CD4-positive, alpha-beta T cell treated with Interleukin-1 beta for 1 hour (primary cell): ENCODE measurements around the gene INSL3.
A peak's percentile ranks its signal among the peaks of the same experiment; 100 is the strongest.

Experiments used
- DNase-seq, 2 donors: peaks; one replicate each; pipeline ENCODE4 v3.0.0-alpha.2; 2020 to 2022

The INSL3 gene

GRCh38 chr19:17843908-17844490 is 22.7 kb upstream of the INSL3 start:
- DNase-seq: no peak

- DNase-seq: no peak
Measured at GRCh38 chr19:17843292-17843827, 22.0 kb upstream of the INSL3 start.

DNA sequence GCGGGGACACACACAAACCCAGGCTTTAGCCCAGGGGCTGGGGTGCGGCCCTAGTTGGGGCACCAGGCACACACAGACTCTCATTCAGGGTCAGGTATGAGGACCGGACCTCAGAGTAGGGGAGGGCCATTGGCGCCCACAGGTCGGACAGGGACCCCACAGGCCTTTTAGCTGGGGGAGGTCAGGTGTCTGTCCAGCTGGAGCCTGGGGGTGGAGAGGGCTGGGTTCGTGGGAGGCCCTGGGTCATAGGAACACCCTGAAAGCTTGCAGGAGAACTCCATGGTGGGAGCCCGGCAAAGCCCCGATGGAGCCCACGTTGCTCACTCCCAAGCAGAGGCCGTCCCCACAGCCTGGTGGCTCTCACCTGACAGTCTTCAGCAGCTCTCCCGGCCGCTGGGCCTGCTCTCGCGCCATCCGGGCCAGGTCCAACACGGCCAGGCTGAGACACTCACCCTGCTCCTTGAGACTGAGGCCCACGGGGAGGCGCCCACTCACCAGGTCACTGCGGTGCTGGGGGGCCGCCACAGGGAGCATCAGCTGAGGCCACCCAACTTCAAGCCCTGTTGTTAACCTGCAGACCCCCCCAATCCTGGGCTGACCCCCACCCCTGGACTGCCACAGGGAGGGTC is 21.5 kb upstream of the INSL3 start:
- DNase-seq: no peak

DNA sequence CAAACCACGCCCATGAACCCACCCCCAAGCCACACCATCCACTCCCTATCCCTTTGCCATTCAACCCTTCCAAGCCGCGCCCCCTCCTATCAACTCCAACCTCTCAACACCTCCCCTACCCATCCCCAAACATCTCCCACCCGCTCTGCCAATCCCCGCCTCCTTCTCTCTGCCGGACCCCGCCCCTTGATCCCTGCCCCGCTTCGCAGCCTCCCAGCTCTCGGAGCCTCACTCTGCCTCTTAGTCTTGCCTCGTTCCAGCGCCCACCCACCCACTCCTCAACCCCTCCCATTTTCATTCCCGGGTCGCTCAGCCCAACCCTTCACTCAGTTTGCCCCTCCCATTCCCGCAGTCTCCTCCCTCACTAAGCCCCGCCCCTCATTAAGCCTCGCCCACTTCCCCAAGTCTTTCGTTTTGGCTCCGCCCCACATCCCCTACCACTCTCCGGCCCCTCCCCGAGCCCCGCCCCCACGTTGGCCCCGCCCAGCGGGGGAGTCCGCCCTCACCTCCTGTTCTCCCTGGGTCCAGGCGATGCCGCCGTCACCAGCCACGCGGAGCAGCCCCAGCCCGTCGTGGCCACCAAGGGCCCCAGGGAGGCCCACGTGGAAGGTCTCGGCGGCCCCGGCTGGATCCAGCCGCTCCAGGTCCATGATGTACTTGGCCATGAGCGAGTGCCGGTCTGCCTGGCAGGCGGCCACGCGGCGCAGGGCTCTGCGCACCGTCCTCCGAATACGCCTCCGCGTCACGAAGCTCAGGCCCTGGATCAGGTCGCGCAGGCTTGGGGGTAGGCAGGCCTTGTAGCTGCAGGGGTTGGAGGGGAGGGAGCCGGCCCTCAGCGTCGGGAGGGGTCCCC is 20.7 kb upstream of the INSL3 start:
- peak; percentile 50 to 53 for DNase-seq

DNA sequence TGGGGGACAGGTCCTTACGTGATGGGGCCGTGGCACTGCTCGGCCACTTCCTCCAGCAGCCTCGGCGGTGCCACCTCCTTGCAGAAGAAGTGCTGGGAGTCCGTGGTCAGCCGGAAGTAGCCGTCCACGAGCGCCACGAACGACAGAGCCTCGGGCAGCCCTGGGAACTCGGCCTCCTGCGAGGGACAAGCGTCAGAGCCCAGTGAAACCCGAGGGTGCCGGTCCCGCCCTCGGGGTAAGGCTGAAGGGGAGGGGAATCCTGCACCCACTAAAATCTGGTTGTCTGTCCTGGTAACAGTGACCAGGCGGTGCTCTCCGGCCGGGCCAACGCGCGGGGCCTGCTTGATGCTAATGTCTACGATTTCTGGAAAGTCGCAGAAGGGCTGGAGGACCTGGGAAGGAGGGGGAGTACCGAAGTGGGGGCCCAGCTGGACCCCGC is 20.1 kb upstream of the INSL3 start:
- DNase-seq: no peak

DNA sequence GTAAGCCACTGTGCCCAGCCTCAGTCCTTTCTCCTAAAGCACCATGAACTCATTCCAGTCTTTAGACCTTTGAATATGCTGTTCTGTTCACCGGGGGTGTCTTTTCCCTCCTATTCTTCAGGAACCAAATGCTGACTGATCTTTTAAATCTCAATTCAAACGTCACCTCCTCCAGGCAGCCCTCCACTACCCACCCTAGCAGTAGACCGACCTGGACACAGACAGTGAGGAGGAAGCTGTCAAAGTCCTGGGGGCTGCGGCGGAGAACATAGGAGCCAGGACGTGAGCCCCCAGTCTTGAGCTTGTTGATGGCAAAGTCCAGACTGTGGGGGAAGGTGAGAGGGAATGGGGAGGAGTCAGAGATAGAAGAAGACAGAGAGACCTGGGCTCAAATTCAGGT is 18.7 kb upstream of the INSL3 start:
- DNase-seq: no peak

DNA sequence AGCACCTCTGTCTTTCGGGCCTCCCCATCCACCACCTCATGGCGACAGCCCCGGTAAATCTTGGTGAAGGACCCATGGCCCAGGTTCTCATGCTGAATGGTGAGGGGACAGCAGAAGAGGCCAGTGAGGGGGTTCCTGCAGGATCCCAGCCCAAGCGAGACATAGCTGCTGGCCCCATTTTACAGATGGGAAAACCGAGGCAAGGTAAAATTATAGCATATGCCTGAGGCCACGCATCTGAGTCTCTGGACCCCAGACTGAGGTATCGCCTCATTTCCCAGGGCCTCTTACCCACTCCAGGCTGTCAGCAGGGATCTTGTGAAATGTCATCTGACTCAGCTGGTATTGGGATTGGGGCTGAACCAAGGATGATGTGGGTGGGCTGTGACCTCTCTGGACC is 16.7 kb upstream of the INSL3 start:
- DNase-seq: no peak

DNA sequence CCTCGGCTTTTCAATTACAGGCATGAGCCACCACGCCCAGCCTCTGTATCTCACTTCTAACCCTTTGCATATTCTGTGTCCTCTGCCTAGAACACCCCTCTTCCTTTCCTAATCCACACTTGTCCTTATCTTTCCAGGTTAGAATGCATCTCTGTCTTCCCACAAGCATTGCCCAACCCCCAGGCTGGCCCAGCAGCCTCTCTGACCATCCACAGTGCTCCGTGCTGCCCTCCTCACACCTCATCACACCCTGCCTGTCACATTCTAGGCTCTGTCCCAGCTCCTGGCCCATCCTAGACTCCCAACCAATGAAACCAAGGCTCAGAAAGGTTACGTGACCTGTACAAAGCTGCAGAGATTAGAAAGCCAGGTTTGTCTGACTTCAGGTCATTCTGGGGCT is 15.2 kb upstream of the INSL3 start:
- DNase-seq: no peak

DNA sequence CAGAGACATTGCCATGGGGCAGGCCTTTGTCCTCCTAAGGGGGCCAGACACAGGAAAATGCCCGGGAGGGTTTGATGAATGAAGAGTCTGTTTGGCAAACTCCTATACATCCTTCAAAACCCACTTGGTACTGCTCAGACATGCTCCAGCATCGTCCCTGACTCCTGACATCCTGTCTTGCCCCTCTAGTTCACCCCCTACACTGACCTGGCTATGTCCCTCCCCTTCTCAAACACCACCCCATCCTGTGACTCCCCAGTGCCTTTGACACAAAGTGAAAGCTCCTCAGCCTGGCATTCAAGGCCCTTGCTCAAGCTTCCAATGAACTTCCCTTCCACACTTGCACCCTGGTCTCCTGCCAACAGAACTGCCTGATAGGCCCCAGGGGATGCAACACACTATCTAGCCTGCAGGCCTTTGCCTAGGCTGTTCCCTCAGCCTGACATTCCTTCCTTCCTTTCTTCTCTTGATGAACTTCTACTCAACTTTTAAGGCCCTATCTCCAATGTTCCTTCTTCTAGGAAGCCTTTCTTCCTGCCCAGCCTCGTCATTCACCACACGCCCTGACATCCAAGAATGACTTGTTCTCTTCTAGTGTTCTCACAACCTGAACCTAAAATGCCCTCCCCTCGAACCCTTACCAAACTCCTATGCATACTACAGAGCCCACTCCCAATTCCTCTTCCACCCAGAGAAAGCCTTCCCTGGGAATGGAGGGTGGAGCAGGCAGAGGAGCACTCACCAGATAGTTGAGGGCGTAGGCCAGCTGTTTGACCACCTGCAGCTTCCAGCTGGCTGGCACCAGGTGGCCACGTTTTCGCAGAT is 14.1 kb upstream of the INSL3 start:
- no peak for DNase-seq

DNA sequence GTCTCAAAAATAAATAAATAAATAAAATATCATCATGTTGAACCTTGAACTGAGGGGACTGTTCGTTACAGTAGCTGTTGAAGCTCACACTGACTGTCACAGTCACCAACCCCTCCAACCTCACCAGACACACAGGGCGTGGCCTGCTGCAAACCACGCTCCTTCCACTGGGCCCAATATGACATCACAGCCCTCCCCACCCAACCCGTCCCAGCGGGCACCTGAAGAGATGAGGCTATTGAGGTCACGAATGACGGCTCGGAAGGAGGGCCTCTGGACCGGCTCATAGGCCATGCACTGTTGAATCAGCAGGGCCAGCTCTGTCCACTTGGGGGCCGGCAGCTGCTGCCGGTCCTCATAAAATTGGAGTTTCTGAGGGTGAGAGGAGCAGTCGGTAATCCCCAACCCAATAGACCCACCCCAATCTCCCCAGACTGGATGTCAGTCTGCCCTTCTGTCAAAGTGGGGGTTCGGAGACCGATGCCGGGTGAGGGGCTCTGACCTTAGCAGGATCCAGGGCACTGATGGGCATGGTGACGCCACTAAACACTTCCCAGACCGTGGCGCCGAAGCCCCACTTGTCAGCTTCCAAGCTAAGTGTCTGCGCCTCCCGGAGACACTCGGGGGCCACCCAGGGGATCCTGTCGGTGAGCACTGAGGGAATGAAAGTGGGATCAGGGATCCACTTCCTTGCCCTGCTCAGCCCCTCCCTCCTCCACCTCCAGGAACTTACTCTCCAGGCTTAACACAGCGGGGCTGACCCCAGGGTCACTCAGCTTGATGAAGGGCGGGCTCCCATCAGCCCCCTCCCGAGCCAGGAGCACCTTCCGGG is 13.2 kb upstream of the INSL3 start:
- DNase-seq: peak in 1 of 2 donors; percentile 13

DNA sequence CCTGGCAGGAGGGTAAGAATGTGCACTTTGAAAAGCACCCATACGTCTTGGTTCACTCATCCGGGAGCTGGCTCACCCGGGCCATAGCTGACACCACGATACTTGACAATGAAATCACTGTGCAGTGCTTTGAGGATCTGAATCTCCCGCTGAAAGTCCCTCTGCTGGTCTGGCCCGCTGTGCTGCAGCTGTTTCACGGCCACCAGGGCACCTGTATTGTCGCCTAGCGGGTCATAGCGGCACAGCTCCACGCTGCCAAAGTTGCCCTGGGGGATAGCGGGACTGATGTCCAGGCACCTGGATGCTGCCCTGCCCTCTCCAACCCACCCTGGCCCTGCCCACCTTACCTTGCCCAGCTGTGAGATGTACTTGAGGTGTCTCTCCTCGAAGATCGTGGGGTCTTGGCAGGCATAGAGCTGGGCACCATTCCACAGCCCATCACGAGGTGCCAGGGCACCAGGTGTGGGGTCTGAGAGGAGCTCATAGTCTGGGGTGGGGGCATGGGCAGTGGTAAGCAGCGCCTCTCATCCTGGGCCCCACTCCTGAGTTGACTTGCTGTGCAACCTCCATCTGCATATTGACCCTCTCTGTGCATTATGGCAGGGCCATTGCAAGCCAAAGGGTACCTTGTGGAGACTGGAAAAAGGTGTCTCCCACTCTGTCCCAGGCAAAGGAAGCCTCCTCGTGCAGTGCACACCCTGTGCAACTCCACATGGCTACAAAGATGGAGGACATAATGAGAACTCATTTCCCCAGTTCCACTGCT is 11.3 kb upstream of the INSL3 start:
- no peak for DNase-seq

- DNase-seq: no peak
Measured at GRCh38 chr19:17831419-17831888, 10.1 kb upstream of the INSL3 start.

GRCh38 chr19:17830567-17831418 is 9.5 kb upstream of the INSL3 start:
- peak; percentile 50 to 51 for DNase-seq

DNA sequence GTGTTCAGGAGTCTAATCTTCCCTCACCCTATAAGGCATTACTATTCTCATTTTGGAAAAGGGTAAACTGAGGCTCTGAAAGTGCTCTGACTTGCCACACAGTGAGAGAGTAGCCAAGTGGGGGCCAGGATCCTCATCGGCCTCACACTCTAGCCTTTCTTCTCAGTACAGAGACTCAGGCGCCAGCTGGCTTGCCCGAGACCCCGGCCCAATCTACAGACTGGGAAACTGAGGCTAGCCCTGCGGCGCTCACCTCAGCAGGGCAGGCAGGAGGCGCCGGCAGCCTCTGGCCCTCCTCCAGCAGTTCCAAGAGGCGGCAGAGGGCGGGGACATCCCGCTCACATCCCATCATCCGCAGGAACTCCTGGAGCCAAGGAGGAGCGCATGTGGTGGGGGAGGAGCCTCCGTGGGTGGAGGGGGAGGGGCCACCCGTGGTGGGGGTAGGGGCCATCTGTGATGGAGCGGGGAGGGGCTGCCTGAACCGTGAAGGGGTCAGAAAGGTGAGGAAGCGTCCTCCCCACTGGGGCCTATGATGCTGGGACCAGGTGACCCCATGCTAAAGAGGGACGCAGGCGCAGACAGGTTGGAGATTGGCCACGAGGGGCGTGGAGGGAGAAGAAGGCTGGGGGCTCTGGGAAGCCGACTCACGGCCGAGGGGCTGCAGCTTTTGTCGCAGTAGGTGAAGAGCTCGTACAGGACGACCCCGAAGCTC is 8.7 kb upstream of the INSL3 start:
- no peak for DNase-seq

- DNase-seq: no peak
Measured at GRCh38 chr19:17826508-17827056, 5.3 kb upstream of the INSL3 start.

GRCh38 chr19:17824339-17824738 is 3.0 kb upstream of the INSL3 start:
- no peak for DNase-seq

DNA sequence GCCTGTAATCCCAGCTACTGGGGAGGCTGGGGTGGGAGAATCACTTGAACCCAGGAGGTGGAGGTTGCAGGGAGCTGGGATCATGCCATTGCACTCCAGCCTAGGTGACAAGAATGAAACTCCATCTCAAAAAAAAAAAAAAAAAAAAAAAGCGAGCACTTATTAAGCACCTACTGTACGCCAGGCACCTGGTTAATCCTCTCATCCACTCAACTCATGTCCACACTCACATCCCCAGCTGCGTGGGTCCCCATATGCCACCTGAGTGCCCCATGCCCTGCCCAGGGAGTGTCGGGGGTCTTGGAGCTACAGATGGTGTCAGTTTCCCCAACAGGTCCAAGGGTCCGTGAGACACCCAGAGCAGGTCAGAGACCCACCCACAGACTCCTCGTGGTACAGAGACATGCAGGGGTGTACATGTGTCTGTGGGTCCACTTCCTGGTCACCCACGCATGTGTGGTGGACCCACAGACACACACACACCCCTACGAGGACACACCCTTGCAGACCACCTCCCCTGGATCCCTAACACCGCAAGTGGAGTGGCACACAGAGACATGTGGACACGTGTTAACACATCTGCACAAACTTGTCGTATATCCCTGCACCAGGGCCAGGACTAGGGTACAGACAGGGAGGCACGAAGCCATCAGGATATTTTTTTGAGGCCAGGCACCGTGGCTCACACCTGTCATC is 3.5 kb downstream of the INSL3 start:
- no peak for DNase-seq

DNA sequence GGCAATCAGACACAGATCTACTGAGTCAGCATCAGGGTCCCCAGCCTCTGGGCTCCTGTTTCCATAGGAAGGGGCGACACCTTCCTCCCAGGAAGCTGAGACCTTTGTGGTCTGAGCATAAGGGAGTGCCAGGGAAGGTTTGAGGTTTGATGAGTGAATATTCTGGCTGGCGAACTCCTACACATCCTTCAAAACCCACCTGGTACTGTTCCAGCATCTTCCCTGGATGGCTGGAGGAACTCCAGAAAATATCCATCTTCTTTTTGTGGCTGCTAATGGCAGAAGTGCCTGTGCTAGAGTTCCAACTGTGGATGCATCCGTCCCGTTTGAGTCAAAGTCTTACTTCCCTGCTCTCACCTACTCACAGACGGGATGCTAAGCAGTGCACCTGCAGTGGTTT is 9.2 kb downstream of the INSL3 start:
- no peak for DNase-seq
